SHP77 (cell line): Measurements from ENCODE around the gene ZBED6.
"Not testable (repeated sequence)": the region's sequence is repeated elsewhere in the genome, so short reads cannot be mapped to it uniquely, and the experiment has no call there.

Experiments
- DNase-seq, 2 experiments: peaks; one replicate each; lab custom pipeline; 2025; lab: John Stamatoyannopoulos, UW

Gene ZBED6

GRCh38 chr1:203795441-203796235 is at the start of gene ZBED6, which contains the start of gene ZC3H11A:
ZBED6 (plus strand) TSS chr1:203795623; CDS start chr1:203797523, 1,900 bp downstream.
ZC3H11A (plus strand) TSS chr1:203795623; CDS start chr1:203817071, 21,448 bp downstream.
- DNase-seq: peak; percentile 97 to 98

GRCh38 chr1:203746281-203746680 is 49.1 kb upstream of the ZBED6 start:
- no peak for DNase-seq

- no peak for DNase-seq
These were observed 44.4 kb upstream of the ZBED6 start for GRCh38 chr1:203751051-203751450.

DNA sequence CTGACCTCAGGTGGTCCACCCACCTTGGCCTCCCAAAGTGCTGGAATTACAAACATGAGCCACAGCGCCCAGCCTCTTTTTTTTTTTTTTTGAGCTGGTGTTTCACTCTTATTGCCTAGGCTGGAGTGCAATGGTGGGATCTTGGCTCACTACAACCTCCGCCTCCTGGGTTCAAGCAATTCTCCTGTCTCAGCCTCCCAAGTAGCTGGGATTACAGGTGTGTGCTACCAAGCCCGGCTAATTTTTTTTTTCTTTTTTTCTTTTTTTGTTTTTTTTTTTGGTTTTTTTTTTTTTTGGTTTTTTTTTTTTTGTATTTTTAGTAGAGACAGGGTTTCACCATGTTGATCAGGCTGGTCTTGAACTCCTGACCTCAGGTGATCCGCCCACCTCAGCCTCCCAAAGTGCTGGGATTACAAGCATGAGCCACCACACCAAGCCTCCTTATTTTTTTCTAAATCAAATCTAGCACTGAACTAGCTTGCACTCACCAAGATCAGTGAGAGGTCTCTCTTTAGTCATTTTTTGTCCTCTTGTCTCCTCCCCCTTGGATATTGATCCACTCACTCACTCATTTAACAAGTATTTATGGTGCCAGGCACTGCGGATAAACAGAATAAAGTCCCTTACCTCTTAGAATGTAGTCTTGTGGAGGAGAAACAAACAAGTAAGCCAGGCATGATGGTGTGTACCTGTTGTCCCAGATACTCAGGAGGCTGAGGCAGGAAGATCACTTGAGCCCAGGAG is 43.6 kb upstream of the ZBED6 start:
- DNase-seq: not testable (repeated sequence)

DNA sequence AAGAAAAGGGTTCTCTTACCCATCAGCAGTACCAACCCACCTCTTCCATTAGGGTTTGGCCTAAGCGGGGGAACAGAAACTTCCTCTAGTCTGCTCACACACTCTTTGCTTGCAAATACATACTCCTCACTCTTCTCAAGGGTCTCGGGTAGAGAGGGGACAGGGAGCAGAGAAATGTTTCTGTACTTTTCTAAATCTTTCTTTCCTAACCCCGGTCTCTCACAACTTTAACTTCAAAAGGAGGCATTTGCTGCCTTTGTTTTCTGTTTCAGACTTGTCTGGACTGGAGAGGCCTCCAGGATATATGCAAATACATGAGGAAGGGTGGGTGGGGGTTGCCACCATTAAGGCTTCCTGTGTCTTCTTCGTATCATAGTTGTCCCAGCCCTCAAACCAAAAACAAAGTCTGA is 41.0 kb upstream of the ZBED6 start:
- no peak for DNase-seq

- no peak for DNase-seq
These were observed 39.4 kb upstream of the ZBED6 start for GRCh38 chr1:203756036-203756435.

DNA sequence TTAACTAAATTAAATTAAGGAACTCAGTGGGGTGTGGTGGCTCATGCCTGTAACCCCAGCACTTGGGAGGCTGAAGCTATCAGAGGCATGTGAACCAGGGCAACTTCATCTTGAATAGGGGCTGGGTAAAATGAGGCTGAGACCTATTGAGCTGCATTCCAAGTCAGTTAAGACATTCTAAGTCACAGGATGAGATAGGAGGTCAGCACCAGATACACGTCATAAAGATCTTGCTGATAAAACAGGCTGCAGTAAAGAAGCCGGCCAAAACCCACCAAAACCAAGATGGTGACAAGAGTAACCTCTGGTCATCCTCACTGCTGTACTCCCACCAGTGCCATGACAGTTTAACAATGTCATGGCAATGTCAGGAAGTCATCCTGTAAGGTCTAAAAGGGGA is 36.7 kb upstream of the ZBED6 start:
- not testable (repeated sequence) for DNase-seq

DNA sequence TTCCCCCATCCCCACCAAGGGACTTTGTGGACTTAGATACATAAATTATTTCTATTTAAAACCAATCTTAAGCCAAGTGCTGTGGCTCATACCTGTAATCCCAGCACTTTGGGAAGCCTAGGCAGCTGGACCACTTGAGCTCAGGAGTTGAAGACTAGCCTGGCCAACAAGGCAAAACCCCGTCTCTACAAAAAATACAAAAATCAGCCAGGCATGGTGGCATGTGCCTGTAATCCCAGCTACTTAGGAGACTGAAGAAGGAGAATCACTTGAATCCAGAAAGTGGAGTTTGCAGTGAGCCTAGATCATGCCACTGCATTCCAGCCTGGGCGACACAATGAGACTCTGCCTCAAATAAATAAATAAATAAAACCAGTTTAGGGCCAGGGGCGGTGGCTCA is 34.9 kb upstream of the ZBED6 start:
- no peak for DNase-seq

DNA sequence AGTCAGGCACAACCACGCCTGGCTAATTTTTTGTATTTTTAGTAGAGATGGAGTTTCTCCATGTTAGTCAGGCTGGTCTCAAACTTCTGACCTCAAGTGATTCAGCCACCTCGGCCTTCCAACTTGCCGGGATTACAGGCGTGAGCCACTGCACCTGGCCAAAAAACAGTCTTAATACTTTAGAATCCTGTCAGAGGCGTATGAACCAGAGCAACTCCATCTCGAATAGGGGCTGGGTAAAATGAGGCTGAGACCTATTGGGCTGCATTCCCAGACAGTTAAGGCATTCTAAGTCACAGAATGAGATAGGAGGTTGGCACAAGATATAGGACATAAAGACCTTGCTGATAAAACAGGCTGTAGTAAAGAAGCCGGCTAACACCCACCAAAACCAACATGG is 33.5 kb upstream of the ZBED6 start:
- not testable (repeated sequence) for DNase-seq

GRCh38 chr1:203763505-203763904 is 31.9 kb upstream of the ZBED6 start:
- no peak for DNase-seq

DNA sequence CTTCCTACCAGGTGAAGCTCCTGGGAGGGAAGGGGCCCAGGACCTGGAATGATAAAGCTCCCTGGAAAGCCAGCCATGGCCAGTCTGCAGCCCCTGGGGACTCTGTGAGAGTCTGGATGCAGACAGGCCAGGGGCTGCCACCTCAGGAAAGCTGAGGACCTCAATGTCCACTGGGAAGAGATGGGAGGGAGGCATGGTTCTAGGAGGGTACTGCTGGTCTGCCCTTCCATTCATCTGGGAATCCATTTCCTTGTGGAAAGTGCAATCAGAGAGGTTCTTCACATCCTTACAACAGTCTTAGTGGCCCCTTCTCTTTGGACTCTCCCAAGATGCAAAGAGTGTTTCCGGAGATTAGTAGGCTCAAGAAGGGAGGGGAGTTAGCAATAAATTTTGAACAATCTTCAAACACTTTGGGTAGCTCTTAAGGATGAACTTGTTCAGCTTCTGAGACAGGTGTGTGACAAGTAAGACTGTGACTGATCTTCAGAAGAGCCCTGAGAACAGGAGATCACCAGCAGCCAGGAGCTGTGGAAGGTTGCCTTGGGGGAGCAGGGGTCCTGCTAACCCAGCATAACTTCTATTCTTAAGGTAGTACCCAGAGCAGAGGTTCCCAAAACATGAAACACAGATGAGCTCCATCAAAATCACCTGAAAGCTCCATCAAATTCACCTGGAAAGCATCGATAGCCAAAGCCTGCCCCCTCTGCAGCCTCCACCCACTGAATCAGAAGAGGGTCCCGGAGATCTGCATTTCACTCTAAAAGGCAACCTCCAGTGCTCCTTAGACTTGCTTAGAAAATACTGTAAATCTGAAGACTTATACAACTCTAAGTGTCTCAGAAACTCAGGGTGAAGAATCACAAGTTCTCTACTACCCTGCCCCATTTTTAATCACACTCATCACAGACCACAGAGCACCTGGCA is 31.1 kb upstream of the ZBED6 start:
- no peak for DNase-seq

DNA sequence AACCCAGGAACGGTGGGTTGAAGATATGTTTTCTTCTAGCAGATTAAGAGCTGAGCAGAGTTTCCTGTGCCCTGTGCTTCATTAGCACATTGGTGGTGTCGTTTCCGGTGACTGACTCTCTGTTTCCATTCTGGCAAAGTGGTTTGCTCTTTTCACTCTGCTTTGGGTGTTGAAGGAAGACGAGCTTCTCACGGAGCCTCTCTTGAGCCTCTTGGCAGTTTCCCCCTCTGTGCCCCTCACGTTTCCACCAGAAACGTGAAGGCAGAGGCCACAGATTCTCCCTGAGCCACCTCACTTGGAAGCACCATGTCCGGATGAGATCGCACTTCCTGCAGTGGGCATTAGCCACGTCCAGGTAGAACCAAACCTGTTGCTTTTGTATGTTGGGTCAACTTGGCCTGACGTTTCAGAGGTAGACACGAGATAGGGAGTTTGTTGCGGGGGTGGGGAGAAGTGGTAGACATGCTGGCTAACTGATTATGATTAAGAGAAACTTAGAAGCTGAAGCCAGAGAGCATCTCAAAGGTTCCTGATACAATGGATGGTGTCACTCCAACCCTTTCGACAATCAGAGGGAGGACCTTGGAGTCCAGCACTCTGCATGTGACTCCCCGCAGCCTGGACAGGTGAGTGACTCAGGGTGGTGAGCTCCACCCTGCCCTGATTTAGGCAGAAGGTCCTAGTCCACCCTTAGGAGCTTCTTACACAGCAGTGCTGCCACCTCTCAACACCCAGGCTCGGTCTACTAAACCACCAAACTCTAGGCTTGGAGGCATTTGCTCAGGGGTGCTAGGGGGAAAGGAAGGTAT is 30.2 kb upstream of the ZBED6 start, which contains the start of gene LAX1:
Gene LAX1 (plus strand): TSS at position 155 of the 809 bp plus-strand sequence. CDS start 383 bp downstream, at position 538.
- DNase-seq: no peak

DNA sequence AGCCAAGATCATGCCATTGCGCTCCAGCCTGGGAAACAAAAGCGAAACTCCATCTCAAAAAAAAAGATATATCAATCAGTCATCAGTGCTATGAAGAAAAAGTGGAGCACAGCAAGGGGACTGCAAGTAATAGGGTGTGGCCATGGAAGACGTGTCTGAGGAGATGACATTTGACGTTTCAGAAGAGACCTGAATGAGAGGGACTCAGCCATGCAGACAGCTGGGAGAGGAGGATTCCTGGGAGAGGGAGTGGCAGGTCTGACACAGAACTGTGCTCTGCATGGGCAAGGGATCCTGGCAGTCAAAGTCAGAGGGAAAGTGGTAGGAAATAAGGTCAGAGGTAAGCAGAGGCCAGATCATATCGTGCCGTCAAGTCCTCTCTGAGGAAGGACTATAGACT is 27.2 kb upstream of the ZBED6 start:
- no peak for DNase-seq

- DNase-seq: peak in 1 of 2 experiments; percentile 6
These were observed 25.7 kb upstream of the ZBED6 start for GRCh38 chr1:203769505-203770343.

GRCh38 chr1:203771901-203772301 is 23.5 kb upstream of the ZBED6 start:
- no peak for DNase-seq

- DNase-seq: no peak
These were observed 22.6 kb upstream of the ZBED6 start for GRCh38 chr1:203772836-203773235.

DNA sequence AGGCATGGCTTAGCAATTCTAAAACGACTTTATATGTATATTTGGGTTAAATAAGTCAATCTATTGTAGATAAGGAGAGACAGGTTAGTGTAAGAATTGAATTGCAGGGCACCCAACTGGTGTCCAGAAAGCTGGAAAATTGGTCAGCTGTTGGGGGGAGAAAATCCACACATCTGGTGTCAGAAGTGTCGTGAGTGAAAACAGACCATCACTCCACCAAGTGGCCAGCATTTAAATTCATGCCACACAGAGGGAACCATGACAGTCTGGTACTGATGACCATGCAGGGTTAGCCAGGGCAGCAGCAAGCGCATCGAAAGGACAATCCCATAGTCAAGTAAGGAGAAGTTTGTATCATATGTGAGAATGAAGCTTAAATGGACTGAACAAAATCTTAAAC is 18.8 kb upstream of the ZBED6 start:
- DNase-seq: no peak

DNA sequence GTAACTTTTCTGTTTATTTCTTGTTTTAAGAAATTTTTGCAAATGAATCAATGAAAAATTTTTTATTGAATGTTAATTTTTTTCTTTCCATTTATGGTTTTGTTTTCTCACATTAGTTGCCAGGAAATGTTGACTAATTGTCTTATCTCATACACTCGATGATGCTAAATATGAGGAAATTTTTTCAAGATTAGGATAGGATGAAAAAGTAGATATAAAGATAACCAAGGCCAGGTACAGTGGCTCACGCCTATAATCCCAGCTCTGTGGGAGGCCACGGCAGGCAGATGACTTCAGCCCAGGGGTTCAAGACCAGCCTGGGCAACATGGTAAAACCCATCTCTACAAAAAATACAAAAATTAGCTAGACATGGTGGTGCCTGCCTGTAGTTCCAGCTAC is 17.8 kb upstream of the ZBED6 start:
- DNase-seq: no peak

GRCh38 chr1:203778146-203778545 is 17.3 kb upstream of the ZBED6 start:
- no peak for DNase-seq

DNA sequence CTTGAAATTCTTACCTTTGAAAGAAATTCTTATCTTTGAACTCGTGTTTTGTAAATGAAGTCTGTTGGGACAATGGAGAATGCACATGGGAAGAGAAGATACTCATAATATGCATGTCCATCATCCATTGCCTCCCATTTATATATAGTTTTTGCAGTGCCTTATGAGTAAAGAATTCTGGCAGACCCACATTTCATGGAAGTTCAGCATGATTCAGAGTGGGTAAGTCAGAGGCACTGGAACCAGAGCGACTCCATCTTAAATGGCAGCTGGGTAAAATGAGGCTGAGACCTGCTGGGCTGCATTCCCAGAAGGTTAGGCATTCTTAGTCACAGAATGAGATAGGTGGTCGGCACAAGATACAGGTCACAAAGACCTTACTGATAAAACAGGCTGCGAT is 16.6 kb upstream of the ZBED6 start:
- no peak for DNase-seq
